Left lung (tissue), 10 donors: Measurements from ENCODE around the gene MPP3. TPM values are rescaled to one million over a fixed set of nuclear protein-coding genes. Genes with fewer than 3 reads are reported as not detected.

ENCODE experiments used
- ATAC-seq: fragments of 200-7000 bp; cut with Tn5 transposase; one replicate; pipeline ENCODE4 v1.9.1; 2020; ENCODE audit warnings: moderate library complexity
- DNase-seq, 4 donors: peaks; one replicate each; pipeline ENCODE4 v3.0.0-alpha.2; 2013 to 2020
- H3K27ac ChIP-seq, 2 donors: fragments of 200-600 bp; sonication (generic) in 1 of 2; one replicate each; pipeline versions ENCODE4 v1.5.0 to v1.8.0; 2020 to 2021
- H3K27me3 ChIP-seq, 2 donors: fragments of 200-600 bp; sonication (generic) in 1 of 2; one replicate each; pipeline versions ENCODE4 v1.5.0 to v1.8.0; 2020 to 2021
- H3K36me3 ChIP-seq, 2 donors: fragments of 200-600 bp; sonication (generic) in 1 of 2; one replicate each; pipeline versions ENCODE4 v1.5.0 to v1.8.0; 2020 to 2021
- H3K4me1 ChIP-seq, 2 donors: fragments of 200-600 bp; one replicate each; pipeline ENCODE4 v1.8.0; 2021
- H3K4me3 ChIP-seq, 2 donors: fragments of 200-600 bp; sonication (generic) in 1 of 2; one replicate each; pipeline versions ENCODE4 v1.5.0 to v1.8.0; 2020 to 2021; ENCODE audit warnings: mild to moderate bottlenecking in 1 of 2
- H3K9me3 ChIP-seq, 2 donors: fragments of 200-600 bp; sonication (generic) in 1 of 2; one replicate each; pipeline versions ENCODE4 v1.5.0 to v1.8.0; 2020 to 2021
- intact Hi-C, 2 donors: fragments of 100-400 bp; cut with DNase I; formaldehyde crosslinking; loops; one replicate each; pipeline versions ENCODE4 v1.11.2 to v1.14.2; 2022
- polyA plus RNA-seq, 6 donors: library from polyadenylated mRNA; unstranded; fragments of 120-200 nt; gene quantifications; one replicate each; pipeline ENCODE4 v1.2.1, GENCODE V29; 2013; ENCODE audit not compliant: insufficient read length in 6 of 6
- total RNA-seq, 2 donors: library from RNA; stranded (reverse); fragmentation: NEBNext Ultra II Directional; extraction: Animal tissue kit (Norgen Biotek cat#: 25700); gene quantifications; one replicate each; pipeline ENCODE4 v1.2.1, GENCODE V29; 2021
- TF ChIP-seq, protein P1 (sequence below), 2 donors: fragments of 200-600 bp; sonication (generic) in 1 of 2; IDR thresholded peaks; one replicate each; pipeline versions ENCODE4 v1.5.0 to v1.8.0; 2021; ENCODE audit warnings: antibody characterized with exemption in 2 of 2
- donor health status: DM: no; HTN: yes; CAD: no.
- donor health status: DM: no; HTN: no; CAD: no.

Gene MPP3
- total and polyA plus RNA-seq, 8 donors, result 8.0 to 17.9 (median 13.0) TPM

DNA sequence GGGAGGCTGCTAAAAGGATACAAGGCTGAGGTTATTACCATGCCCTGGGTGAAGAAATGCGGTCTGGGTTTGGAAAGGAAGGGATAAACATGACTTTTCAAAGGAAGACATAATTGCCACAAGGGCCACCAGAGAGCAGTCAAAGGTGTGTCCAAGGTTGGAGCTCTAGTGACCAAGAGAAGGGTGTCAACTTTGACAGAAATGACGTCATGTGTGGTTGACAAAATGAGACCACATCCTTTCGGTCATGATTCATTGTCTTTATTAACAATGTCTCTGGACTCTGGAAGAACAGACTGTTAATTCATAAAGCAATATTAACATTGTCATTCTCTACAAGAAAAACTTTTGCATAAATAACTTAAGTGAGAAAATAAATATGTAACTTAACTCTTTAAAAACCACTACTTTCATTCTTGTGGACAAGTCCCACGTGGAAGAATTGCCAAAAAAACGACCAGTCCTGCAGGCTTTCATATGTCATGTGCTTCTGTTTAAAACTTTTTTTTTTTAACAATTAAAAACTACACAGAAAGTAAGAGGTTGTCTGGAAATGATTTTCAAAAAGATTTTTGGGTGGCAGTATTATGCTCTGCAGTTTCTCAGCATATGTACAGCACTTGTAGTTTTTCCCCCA, 79.3 kb downstream of the MPP3 start:
- H3K36me3 ChIP-seq, result no peaks in the 10 kb centered on the region
- intact Hi-C loops, result no loop called here
- no peak for ATAC-seq

More for the DNA sequence above, 79.3 kb downstream of the MPP3 start:
- Histone ChIP-seq H3K27me3 (peaks cover 26 to 50% of the 10 kb centered on the region in 2 donors), H3K4me3 (no peak overlapping the region), H3K9me3 (no peaks in the 10 kb centered on the region), H3K27ac (peak overlapping the region in 1 of 2 donors; percentile 18), H3K4me1 (peaks cover 0 to 9% of the 10 kb centered on the region in 2 donors)
- TF ChIP-seq, protein P1, sequence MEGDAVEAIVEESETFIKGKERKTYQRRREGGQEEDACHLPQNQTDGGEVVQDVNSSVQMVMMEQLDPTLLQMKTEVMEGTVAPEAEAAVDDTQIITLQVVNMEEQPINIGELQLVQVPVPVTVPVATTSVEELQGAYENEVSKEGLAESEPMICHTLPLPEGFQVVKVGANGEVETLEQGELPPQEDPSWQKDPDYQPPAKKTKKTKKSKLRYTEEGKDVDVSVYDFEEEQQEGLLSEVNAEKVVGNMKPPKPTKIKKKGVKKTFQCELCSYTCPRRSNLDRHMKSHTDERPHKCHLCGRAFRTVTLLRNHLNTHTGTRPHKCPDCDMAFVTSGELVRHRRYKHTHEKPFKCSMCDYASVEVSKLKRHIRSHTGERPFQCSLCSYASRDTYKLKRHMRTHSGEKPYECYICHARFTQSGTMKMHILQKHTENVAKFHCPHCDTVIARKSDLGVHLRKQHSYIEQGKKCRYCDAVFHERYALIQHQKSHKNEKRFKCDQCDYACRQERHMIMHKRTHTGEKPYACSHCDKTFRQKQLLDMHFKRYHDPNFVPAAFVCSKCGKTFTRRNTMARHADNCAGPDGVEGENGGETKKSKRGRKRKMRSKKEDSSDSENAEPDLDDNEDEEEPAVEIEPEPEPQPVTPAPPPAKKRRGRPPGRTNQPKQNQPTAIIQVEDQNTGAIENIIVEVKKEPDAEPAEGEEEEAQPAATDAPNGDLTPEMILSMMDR (IDR thresholded peaks at IDR 0.05), result no peak
- no peak for DNase-seq

Other genes starting within 250 kb of the MPP3 start
- gene MEOX1, start 171.2 kb downstream of the MPP3 start, total RNA-seq, result 1 to 10 TPM in 1 of 2 donors, under 1 TPM in 1; 0.29 to 1.5 TPM
- under 1 TPM; 0.30 to 0.43 (median 0.36) TPM for gene MEOX1, start 171.2 kb downstream of the MPP3 start, polyA plus RNA-seq
- under 1 TPM in 1 of 2 donors, not detected in 1; 0.12 TPM for gene SOST, start 74.4 kb downstream of the MPP3 start, total RNA-seq
- under 1 TPM in 4 of 6 donors, not detected in 2; 0.11 to 0.66 (median 0.19) TPM for gene SOST, start 74.4 kb downstream of the MPP3 start, polyA plus RNA-seq
- gene DUSP3, start 54.2 kb downstream of the MPP3 start, total RNA-seq, result 100 to 1,000 TPM in 1 of 2 donors, 10 to 100 TPM in 1; 95.8 to 105 TPM
- 10 to 100 TPM; 30.9 to 37.8 (median 32.3) TPM for gene DUSP3, start 54.2 kb downstream of the MPP3 start, polyA plus RNA-seq
- not detected for gene CFAP97D1, start 52.7 kb downstream of the MPP3 start, total RNA-seq
- gene CFAP97D1, start 52.7 kb downstream of the MPP3 start, polyA plus RNA-seq, result under 1 TPM in 4 of 6 donors, not detected in 2; 0.06 to 0.11 (median 0.07) TPM
- 1 to 10 TPM; 1.6 to 7.1 TPM for gene CD300LG, start 14.0 kb upstream of the MPP3 start, total RNA-seq
- 1 to 10 TPM in 5 of 6 donors, under 1 TPM in 1; 0.53 to 1.9 (median 1.4) TPM for gene CD300LG, start 14.0 kb upstream of the MPP3 start, polyA plus RNA-seq
- gene MPP2, start 74.4 kb upstream of the MPP3 start, total RNA-seq, result 1 to 10 TPM; 1.5 to 1.7 TPM
- gene MPP2, start 74.4 kb upstream of the MPP3 start, polyA plus RNA-seq, result 1 to 10 TPM; 3.8 to 4.9 (median 4.6) TPM
- not detected for gene PPY, start 109.3 kb upstream of the MPP3 start, total RNA-seq
- gene PPY, start 109.3 kb upstream of the MPP3 start, polyA plus RNA-seq, result 1 to 10 TPM in 4 of 6 donors, under 1 TPM in 2; 0.36 to 4.9 (median 1.5) TPM
- gene PYY, start 120.8 kb upstream of the MPP3 start, total RNA-seq, result not detected
- under 1 TPM in 4 of 6 donors, not detected in 2; 0.21 to 0.68 (median 0.43) TPM for gene PYY, start 120.8 kb upstream of the MPP3 start, polyA plus RNA-seq
- gene NAGS, start 171.5 kb upstream of the MPP3 start, total RNA-seq, result 1 to 10 TPM; 5.2 to 7.0 TPM
- 1 to 10 TPM; 2.4 to 4.1 (median 3.2) TPM for gene NAGS, start 171.5 kb upstream of the MPP3 start, polyA plus RNA-seq
- 10 to 100 TPM; 29.7 to 35.0 TPM for gene TMEM101, start 181.8 kb upstream of the MPP3 start, total RNA-seq
- 10 to 100 TPM; 38.0 to 49.4 (median 44.7) TPM for gene TMEM101, start 181.8 kb upstream of the MPP3 start, polyA plus RNA-seq
- 10 to 100 TPM; 47.6 to 53.2 TPM for gene LSM12, start 233.5 kb upstream of the MPP3 start, total RNA-seq
- gene LSM12, start 233.5 kb upstream of the MPP3 start, polyA plus RNA-seq, result 10 to 100 TPM; 31.3 to 38.3 (median 35.4) TPM
- 10 to 100 TPM; 47.4 to 62.6 TPM for gene G6PC3, start 237.6 kb upstream of the MPP3 start, total RNA-seq
- 10 to 100 TPM; 47.3 to 64.9 (median 51.6) TPM for gene G6PC3, start 237.6 kb upstream of the MPP3 start, polyA plus RNA-seq